Endothelial cell of umbilical vein (primary cell): ENCODE measurements around the gene MAP3K13.

ENCODE experiments used
- EZH2 ChIP-seq: IDR thresholded peaks from 2 replicates; pipeline ENCODE4 v1.6.1; 2012; ENCODE audit warnings: borderline replicate concordance, low read depth, mild to moderate bottlenecking, moderate library complexity, low read length, inconsistent platforms; ENCODE audit not compliant: severe bottlenecking
- JUN ChIP-seq: IDR thresholded peaks from 2 replicates; pipeline ENCODE4 v1.6.1; 2011; ENCODE audit warnings: borderline replicate concordance, low read depth; ENCODE audit not compliant: insufficient read length, insufficient read depth
- MYC ChIP-seq: IDR thresholded peaks from one replicate; pipeline ENCODE4 v1.6.1; 2011; ENCODE audit warnings: mild to moderate bottlenecking, low read depth, low read length
- POLR2A ChIP-seq: IDR thresholded peaks from 2 replicates; pipeline ENCODE4 v1.6.1; 2012; ENCODE audit warnings: low read depth, mild to moderate bottlenecking, control low read depth, low read length
- POLR2AphosphoS5 ChIP-seq: IDR thresholded peaks from 2 replicates; pipeline ENCODE4 v1.6.1; 2012; ENCODE audit warnings: low read depth, mild to moderate bottlenecking, control low read depth, low read length, moderate library complexity; ENCODE audit not compliant: insufficient read depth
- TF ChIP-seq, protein P1 (sequence below), 2 donors: IDR thresholded peaks; 1 replicate in 1 of 2; 2 replicates in 1 of 2; pipeline ENCODE4 v1.5.1; 2011; ENCODE audit warnings: low read length in 2 of 2, mild to moderate bottlenecking in 2 of 2, moderate library complexity in 2 of 2, control low read depth in 1 of 2, inconsistent platforms in 1 of 2, low read depth in 1 of 2; ENCODE audit not compliant: insufficient read depth in 1 of 2; ENCODE audit errors: extremely low read depth in 1 of 2
- TF ChIP-seq, protein P2 (sequence below): IDR thresholded peaks from 2 replicates; pipeline ENCODE4 v1.6.1; 2011; ENCODE audit not compliant: insufficient read depth, insufficient read length

DNA sequence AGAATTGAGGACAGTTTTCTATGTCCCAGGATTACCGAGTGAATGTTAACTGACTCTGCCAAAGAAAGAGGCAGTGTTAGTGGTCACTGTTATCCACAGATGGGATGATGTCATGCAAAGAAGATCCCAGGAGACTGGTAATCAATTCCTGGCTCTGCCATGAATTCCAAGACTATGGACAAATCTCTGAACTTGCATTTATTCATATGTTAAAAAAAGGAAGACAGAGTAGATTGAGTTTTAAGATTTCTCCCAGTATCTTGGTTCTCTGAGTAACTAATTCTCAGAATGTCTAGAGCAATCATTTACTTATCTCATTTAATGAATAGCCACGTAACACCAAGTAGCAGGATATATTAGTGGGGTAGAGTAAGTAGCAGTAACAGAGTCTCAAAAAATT, 11.5 kb upstream of the MAP3K13 start:
- TF ChIP-seq POLR2A (no peak), POLR2AphosphoS5 (no peak), MYC (no peak), JUN (no peak), EZH2 (no peak)
- TF ChIP-seq, protein P1, sequence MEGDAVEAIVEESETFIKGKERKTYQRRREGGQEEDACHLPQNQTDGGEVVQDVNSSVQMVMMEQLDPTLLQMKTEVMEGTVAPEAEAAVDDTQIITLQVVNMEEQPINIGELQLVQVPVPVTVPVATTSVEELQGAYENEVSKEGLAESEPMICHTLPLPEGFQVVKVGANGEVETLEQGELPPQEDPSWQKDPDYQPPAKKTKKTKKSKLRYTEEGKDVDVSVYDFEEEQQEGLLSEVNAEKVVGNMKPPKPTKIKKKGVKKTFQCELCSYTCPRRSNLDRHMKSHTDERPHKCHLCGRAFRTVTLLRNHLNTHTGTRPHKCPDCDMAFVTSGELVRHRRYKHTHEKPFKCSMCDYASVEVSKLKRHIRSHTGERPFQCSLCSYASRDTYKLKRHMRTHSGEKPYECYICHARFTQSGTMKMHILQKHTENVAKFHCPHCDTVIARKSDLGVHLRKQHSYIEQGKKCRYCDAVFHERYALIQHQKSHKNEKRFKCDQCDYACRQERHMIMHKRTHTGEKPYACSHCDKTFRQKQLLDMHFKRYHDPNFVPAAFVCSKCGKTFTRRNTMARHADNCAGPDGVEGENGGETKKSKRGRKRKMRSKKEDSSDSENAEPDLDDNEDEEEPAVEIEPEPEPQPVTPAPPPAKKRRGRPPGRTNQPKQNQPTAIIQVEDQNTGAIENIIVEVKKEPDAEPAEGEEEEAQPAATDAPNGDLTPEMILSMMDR (IDR thresholded peaks at IDR 0.05; ENCODE audit: extremely low read depth in 1 of 2, insufficient read depth in 1 of 2, low read depth in 1 of 2, low read length in 2 of 2) = no peak
- TF ChIP-seq, protein P2, sequence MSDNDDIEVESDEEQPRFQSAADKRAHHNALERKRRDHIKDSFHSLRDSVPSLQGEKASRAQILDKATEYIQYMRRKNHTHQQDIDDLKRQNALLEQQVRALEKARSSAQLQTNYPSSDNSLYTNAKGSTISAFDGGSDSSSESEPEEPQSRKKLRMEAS = no peak
